Calu3 (cell line): ENCODE data around the gene SLMAP. TPM values are rescaled to one million over a fixed set of nuclear protein-coding genes. Genes with fewer than 3 reads are reported as not detected.

Source experiments
- BruUV-seq: library from RNA; stranded (reverse); fragments of 400-500 nt; replicated peaks from 2 replicates; lab custom pipeline; 2021; lab: Mats Ljungman, UMichigan
- CTCF ChIA-PET: fragments of 300-600 bp; sonication (Branson Sonifier 250); formaldehyde crosslinking; loops from one replicate; lab custom pipeline; 2022; ENCODE audit warnings: antibody characterized with exemption; lab: Charles Lee
- DNase-seq: peaks from one replicate; pipeline ENCODE4 v3.0.0; 2022
- H3K27ac Mint-ChIP-seq: one replicate; pipeline ENCODE4 v1.8.0; 2022; ENCODE audit warnings: mixed read lengths; ENCODE audit not compliant: unreplicated experiment
- H3K27me3 Mint-ChIP-seq: one replicate; pipeline ENCODE4 v1.8.0; 2022; ENCODE audit warnings: mixed read lengths; ENCODE audit not compliant: unreplicated experiment
- H3K36me3 Mint-ChIP-seq: one replicate; pipeline ENCODE4 v1.8.0; 2022; ENCODE audit warnings: mild to moderate bottlenecking, moderate library complexity, mixed read lengths; ENCODE audit not compliant: insufficient read depth, unreplicated experiment
- H3K4me1 Mint-ChIP-seq: one replicate; pipeline ENCODE4 v1.8.0; 2022; ENCODE audit warnings: mild to moderate bottlenecking, low read depth, mixed read lengths; ENCODE audit not compliant: unreplicated experiment
- H3K4me3 Mint-ChIP-seq: one replicate; pipeline ENCODE4 v1.8.0; 2022; ENCODE audit warnings: mild to moderate bottlenecking, low read depth, moderate library complexity, mixed read lengths; ENCODE audit not compliant: unreplicated experiment
- H3K9me3 Mint-ChIP-seq: one replicate; pipeline ENCODE4 v1.8.0; 2022; ENCODE audit warnings: low read depth, mixed read lengths; ENCODE audit not compliant: unreplicated experiment
- intact Hi-C: fragments of 100-400 bp; cut with micrococcal nuclease; formaldehyde crosslinking; loops from one replicate; pipeline ENCODE4 v1.10.0; 2022; ENCODE audit not compliant: unreplicated experiment
- total RNA-seq: library from RNA; stranded (reverse); gene quantifications from 2 replicates; pipeline ENCODE4 v1.2.3, GENCODE V29; 2022
- TF ChIP-seq, protein P1 (sequence below): fragments of 200-600 bp; IDR thresholded peaks from one replicate; pipeline ENCODE4 v1.8.0; 2022; ENCODE audit warnings: antibody characterized with exemption; ENCODE audit not compliant: unreplicated experiment

SLMAP gene
- total RNA-seq, 1 experiment from 2014 or later = 114 TPM

DNA sequence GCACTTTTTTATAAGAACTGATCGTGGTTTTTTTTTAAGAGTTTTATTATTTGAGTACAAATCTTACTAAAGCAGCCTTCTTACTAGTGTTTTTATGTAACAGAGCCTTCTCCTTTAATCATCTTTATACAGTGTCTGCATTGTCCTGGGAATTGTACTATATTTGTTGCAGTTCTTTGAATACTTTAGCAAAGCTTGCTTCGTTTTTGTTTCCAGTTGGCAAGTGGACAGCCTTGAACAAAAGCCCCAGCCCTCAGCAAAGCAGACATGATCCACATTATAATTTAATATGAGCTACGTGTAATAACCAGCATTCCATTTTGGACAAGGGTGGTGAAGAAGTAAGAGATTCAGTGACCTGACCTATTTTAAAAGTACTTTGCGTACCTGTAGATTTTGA, 139.9 kb downstream of the SLMAP start:
- Mint-ChIP-seq H3K4me3 (no peak overlapping the region), H3K27ac (no peak overlapping the region)
- BruUV-seq = no TSS peak

DNA sequence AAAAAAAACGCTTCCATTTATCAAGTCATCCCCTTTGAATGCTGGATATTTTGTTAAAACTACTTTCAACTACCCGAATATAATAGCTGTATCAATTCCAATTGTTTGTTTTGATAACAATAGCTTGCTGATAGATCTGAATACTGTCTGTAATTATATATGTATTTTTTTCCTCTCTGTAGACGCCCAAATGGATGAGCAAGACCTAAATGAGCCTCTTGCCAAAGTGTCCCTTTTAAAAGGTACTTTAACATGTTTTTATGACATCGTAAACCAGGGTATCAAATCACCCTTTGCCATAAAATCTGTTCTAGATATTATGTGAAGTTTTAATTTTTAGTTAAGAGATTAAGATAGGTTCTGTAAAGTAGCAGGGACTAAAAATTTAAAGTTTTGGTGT, 140.6 kb downstream of the SLMAP start:
- CTCF ChIA-PET = no interaction called here
- no peak for DNase-seq
- intact Hi-C loops = no loop called here
- H3K9me3 Mint-ChIP-seq = no peaks in the 10 kb centered on the region
- no peak overlapping the region for H3K27ac Mint-ChIP-seq
- TF ChIP-seq, protein P1, sequence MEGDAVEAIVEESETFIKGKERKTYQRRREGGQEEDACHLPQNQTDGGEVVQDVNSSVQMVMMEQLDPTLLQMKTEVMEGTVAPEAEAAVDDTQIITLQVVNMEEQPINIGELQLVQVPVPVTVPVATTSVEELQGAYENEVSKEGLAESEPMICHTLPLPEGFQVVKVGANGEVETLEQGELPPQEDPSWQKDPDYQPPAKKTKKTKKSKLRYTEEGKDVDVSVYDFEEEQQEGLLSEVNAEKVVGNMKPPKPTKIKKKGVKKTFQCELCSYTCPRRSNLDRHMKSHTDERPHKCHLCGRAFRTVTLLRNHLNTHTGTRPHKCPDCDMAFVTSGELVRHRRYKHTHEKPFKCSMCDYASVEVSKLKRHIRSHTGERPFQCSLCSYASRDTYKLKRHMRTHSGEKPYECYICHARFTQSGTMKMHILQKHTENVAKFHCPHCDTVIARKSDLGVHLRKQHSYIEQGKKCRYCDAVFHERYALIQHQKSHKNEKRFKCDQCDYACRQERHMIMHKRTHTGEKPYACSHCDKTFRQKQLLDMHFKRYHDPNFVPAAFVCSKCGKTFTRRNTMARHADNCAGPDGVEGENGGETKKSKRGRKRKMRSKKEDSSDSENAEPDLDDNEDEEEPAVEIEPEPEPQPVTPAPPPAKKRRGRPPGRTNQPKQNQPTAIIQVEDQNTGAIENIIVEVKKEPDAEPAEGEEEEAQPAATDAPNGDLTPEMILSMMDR = no peak
- peaks cover 14% of the 10 kb centered on the region for H3K36me3 Mint-ChIP-seq
- H3K4me3 Mint-ChIP-seq = no peak overlapping the region
- no TSS peak for BruUV-seq
- no peaks in the 10 kb centered on the region for H3K27me3 Mint-ChIP-seq
- no peaks in the 10 kb centered on the region for H3K4me1 Mint-ChIP-seq

More for the DNA sequence above, 139.9 kb downstream of the SLMAP start:
- intact Hi-C loops = no loop called here
- no peak for DNase-seq
- CTCF ChIA-PET = no interaction called here
- Mint-ChIP-seq H3K4me1 (no peaks in the 10 kb centered on the region), H3K9me3 (no peaks in the 10 kb centered on the region), H3K36me3 (peaks cover 8% of the 10 kb centered on the region), H3K27me3 (no peaks in the 10 kb centered on the region)
- TF ChIP-seq, protein P1 = no peak

DNA sequence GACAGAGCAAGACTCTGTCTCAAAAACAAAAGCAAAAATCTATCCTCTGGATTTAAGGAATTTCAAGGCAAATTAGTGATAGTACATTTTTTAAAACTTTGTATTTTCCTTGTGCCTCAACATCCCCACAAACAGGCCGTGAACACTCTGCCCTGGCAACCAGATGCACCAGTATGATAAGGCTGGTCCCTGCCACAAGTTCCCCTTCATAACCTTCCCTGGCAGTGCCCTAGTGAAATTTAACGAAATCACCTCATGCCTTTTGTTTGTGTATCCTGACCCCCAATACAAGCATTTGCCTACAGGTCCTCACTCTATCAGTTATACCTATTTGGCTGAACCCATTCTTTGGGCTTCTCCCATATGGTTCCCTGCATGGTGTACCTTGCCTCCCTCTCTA, 144.7 kb downstream of the SLMAP start:
- no peak overlapping the region for H3K4me3 Mint-ChIP-seq
- no peaks in the 10 kb centered on the region for H3K27me3 Mint-ChIP-seq
- H3K36me3 Mint-ChIP-seq = peaks cover 15% of the 10 kb centered on the region
- CTCF ChIA-PET = no interaction called here
- H3K27ac Mint-ChIP-seq = no peak overlapping the region
- intact Hi-C loops = no loop called here
- DNase-seq = no peak
- no peaks in the 10 kb centered on the region for H3K9me3 Mint-ChIP-seq
- BruUV-seq = no TSS peak
- TF ChIP-seq, protein P1 = no peak
- no peaks in the 10 kb centered on the region for H3K4me1 Mint-ChIP-seq

DNA sequence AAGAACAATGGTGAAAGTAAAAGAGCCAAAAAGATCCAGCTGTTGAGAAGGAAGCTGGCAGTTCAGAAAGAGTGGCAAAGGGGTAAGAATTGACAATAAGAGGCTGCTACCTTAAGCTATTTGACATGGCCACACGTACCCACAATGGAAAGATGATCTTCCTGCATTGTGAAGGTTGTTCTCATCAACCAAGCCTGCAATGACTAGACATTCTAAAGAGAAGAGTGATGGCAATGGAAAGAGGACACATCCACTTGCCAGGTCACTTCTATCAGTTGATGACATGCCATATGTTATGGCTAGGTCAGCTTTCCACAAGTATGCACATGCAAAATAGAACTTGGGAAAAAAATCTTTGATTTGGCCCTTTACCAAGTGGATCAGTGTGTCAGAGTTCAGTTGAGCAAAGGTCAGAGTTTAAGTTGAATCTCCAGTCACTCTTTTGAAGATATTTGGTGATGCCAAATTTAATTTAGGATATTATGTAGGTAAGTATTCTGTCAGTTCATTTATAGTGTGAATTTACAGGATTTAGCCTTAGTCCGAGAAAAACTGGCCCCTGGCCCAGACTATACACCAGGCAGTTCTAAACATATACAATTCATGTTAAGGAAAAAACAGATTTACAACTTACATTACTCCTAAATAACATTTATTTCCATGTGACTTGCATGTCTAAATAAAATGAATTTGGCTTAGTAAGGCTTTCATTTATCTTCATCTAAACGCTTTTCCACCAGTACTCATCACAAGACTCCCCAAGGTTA, 147.2 kb downstream of the SLMAP start:
- Mint-ChIP-seq H3K9me3 (no peaks in the 10 kb centered on the region), H3K4me1 (no peaks in the 10 kb centered on the region), H3K27me3 (no peaks in the 10 kb centered on the region), H3K27ac (no peak overlapping the region), H3K4me3 (no peak overlapping the region), H3K36me3 (peaks cover 9% of the 10 kb centered on the region)
- BruUV-seq = no TSS peak
- TF ChIP-seq, protein P1 = no peak
- intact Hi-C loops = no loop called here
- no peak for DNase-seq
- CTCF ChIA-PET = interaction anchor here (0.7 kb wide), 1 partner anchor 115 kb away, joined by 3 read pairs; no protein-coding TSS in a partner anchor
